PC-9 (cell line): Measurements from ENCODE around the gene RYR3.

Experiments used
- EZH2 ChIP-seq: fragments of 200-600 bp; sonication (generic); IDR thresholded peaks from 2 replicates; pipeline ENCODE4 v1.8.0; 2017; ENCODE audit warnings: antibody characterized with exemption, low read depth
- TF ChIP-seq, protein P1 (sequence below): fragments of 200-600 bp; sonication (generic); conservative IDR thresholded peaks from 2 replicates; pipeline ENCODE4 v1.6.1; 2017; ENCODE audit warnings: mixed run types, antibody characterized with exemption, mild to moderate bottlenecking, moderate library complexity

DNA sequence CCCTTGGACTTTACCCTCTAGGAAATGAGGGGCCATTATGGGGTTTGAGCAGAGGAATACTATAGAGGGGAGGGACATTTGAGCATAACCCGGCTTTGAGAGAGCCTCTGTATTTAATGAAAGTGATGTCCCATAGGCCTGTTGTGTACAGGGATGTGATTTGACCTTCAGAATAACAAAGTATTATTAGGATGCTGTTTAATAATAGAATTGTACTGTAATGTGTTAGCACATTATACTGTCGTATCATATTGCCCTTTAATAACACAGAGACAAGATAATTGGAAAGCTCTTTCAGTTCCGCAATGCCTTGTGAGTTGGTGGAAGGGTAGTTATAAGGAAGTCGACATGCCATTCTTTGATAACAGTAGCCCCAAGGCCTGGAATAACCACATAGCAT, 328.3 kb downstream of the RYR3 start:
- TF ChIP-seq, protein P1, sequence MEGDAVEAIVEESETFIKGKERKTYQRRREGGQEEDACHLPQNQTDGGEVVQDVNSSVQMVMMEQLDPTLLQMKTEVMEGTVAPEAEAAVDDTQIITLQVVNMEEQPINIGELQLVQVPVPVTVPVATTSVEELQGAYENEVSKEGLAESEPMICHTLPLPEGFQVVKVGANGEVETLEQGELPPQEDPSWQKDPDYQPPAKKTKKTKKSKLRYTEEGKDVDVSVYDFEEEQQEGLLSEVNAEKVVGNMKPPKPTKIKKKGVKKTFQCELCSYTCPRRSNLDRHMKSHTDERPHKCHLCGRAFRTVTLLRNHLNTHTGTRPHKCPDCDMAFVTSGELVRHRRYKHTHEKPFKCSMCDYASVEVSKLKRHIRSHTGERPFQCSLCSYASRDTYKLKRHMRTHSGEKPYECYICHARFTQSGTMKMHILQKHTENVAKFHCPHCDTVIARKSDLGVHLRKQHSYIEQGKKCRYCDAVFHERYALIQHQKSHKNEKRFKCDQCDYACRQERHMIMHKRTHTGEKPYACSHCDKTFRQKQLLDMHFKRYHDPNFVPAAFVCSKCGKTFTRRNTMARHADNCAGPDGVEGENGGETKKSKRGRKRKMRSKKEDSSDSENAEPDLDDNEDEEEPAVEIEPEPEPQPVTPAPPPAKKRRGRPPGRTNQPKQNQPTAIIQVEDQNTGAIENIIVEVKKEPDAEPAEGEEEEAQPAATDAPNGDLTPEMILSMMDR = no peak
- TF ChIP-seq EZH2 = no peak
